Measurements from ENCODE around the gene CCDC97.

- TF ChIP-seq CTCF (IDR thresholded peaks at IDR 0.05), result no peak
- TF ChIP-seq POLR2A (IDR thresholded peaks at IDR 0.05), result peak in 2 of 4 donors; percentile 38 to 74
- peak; percentile 53 to 55 for TF ChIP-seq POLR2AphosphoS5 (IDR thresholded peaks at IDR 0.05)
- TF ChIP-seq EP300 (IDR thresholded peaks at IDR 0.05), result peak in 2 of 4 donors; percentile 9 to 35
Measured at GRCh38 chr19:41298348-41298964, 11.5 kb upstream of the CCDC97 start.

Data from upper lobe of left lung (tissue), 4 donors.